SK-N-SH (cell line): ENCODE measurements around the gene CBR4. TPM values are rescaled to one million over a fixed set of nuclear protein-coding genes. Genes with fewer than 3 reads are reported as not detected.

Source experiments
- CTCF ChIA-PET: fragments of 300-600, 350-600 bp; formaldehyde crosslinking; extraction: SDS; loops from one replicate; lab custom pipeline; 2021; lab: Yijun Ruan, JAX
- POLR2A ChIA-PET: fragments of 350-600 bp; sonication (Branson Sonifier 250); formaldehyde crosslinking; extraction: SDS; loops from one replicate; lab custom pipeline; 2020; ENCODE audit warnings: antibody characterized with exemption, inconsistent platforms; lab: Yijun Ruan, JAX
- DNase-seq: peaks from one replicate; pipeline ENCODE4 v3.0.0; 2012
- H2AFZ ChIP-seq: fragments of 200-600 bp; sonication (generic); 2 replicates; pipeline ENCODE4 v1.8.1; 2016; ENCODE audit warnings: antibody characterized with exemption, mild to moderate bottlenecking, low read depth
- H3F3A ChIP-seq: fragments of 200-600 bp; sonication (generic); replicated peaks from 2 replicates; pipeline ENCODE3; 2016; ENCODE audit warnings: antibody characterized with exemption, mild to moderate bottlenecking; ENCODE audit not compliant: insufficient read depth
- H3K27ac ChIP-seq, 2 experiments: fragments of 200-500 bp in 1 of 2; fragments of 200-600 bp in 1 of 2; sonication (Bioruptor generic) in 1 of 2; sonication (generic), shearing (Covaris generic) in 1 of 2; 2 replicates each; pipeline versions ENCODE4 v1.5.1 to v1.6.1; 2014 to 2016; ENCODE audit warnings: low read depth in 2 of 2, inconsistent platforms in 1 of 2, low read length in 1 of 2, mild to moderate bottlenecking in 1 of 2, mixed read lengths in 1 of 2
- H3K27me3 ChIP-seq: fragments of 200-600 bp; sonication (generic), shearing (Covaris generic); 2 replicates; pipeline ENCODE4 v1.6.1; 2016; ENCODE audit warnings: mixed run types; ENCODE audit not compliant: insufficient read depth
- H3K36me3 ChIP-seq, 2 experiments: fragments of 200-500 bp in 1 of 2; fragments of 200-600 bp in 1 of 2; sonication (Bioruptor generic) in 1 of 2; sonication (generic) in 1 of 2; replicated peaks in 1 of 2; 2 replicates each; pipeline versions ENCODE3 to v1.5.1; 2014 to 2016; ENCODE audit warnings: low read length in 1 of 2, mild to moderate bottlenecking in 1 of 2; ENCODE audit not compliant: insufficient read depth in 2 of 2, control insufficient read depth in 1 of 2
- H3K4me1 ChIP-seq, 2 experiments: fragments of 200-500 bp in 1 of 2; fragments of 200-600 bp in 1 of 2; sonication (Bioruptor generic) in 1 of 2; sonication (generic), shearing (Covaris generic) in 1 of 2; 2 replicates each; pipeline versions ENCODE4 v1.5.1 to v1.6.1; 2014 to 2016; ENCODE audit warnings: low read depth in 1 of 2, low read length in 1 of 2, mixed run types in 1 of 2; ENCODE audit not compliant: insufficient read depth in 2 of 2, control insufficient read depth in 1 of 2
- H3K4me2 ChIP-seq: fragments of 200-600 bp; sonication (generic), shearing (Covaris generic); 2 replicates; pipeline ENCODE4 v1.6.1; 2017; ENCODE audit warnings: mixed run types
- H3K4me3 ChIP-seq, 2 experiments: fragments of 200-500 bp in 1 of 2; fragments of 200-600 bp in 1 of 2; sonication (Bioruptor generic) in 1 of 2; sonication (generic), shearing (Covaris generic) in 1 of 2; 2 replicates each; pipeline versions ENCODE4 v1.5.1 to v1.8.1; 2014 to 2016; ENCODE audit warnings: low read depth in 2 of 2, inconsistent platforms in 1 of 2, low read length in 1 of 2, mild to moderate bottlenecking in 1 of 2, mixed read lengths in 1 of 2, moderate library complexity in 1 of 2
- H3K79me2 ChIP-seq: fragments of 200-600 bp; sonication (generic); 2 replicates; pipeline ENCODE4 v1.8.1; 2017; ENCODE audit warnings: mild to moderate bottlenecking; ENCODE audit not compliant: insufficient read depth
- H3K9ac ChIP-seq: fragments of 200-600 bp; sonication (generic); 2 replicates; pipeline ENCODE4 v1.6.1; 2017; ENCODE audit warnings: mixed run types
- H3K9me2 ChIP-seq: fragments of 200-600 bp; sonication (generic); 2 replicates; pipeline ENCODE4 v1.6.1; 2017; ENCODE audit warnings: mixed run types
- H3K9me3 ChIP-seq: fragments of 200-600 bp; sonication (generic); 2 replicates; pipeline ENCODE4 v1.6.1; 2017; ENCODE audit warnings: mixed run types, mild to moderate bottlenecking, moderate library complexity
- H4K20me1 ChIP-seq: fragments of 200-600 bp; sonication (generic); 2 replicates; pipeline ENCODE4 v1.6.1; 2017; ENCODE audit warnings: mild to moderate bottlenecking, mixed run types; ENCODE audit not compliant: insufficient read depth
- ELF1 ChIP-seq: IDR thresholded peaks from 2 replicates; pipeline ENCODE4 v1.4.0; 2012
- EZH2phosphoT487 ChIP-seq: fragments of 200-600 bp; sonication (generic); IDR thresholded peaks from 2 replicates; pipeline ENCODE4 v1.6.1; 2017; ENCODE audit warnings: low read depth, mixed run types, mild to moderate bottlenecking, antibody characterized with exemption, moderate library complexity, borderline replicate concordance
- FOSL2 ChIP-seq: IDR thresholded peaks from 2 replicates; pipeline ENCODE4 v1.4.0; 2012; ENCODE audit warnings: low read depth, mild to moderate bottlenecking, moderate library complexity, borderline replicate concordance
- GATA2 ChIP-seq: sonication (generic); formaldehyde crosslinking; IDR thresholded peaks from 2 replicates; pipeline ENCODE4 v1.5.0; 2020; ENCODE audit warnings: mild to moderate bottlenecking, missing genetic modification reagents
- NRF1 ChIP-seq: IDR thresholded peaks from 2 replicates; pipeline ENCODE4 v1.6.1; 2012; ENCODE audit warnings: low read depth, mild to moderate bottlenecking, low read length
- POLR2AphosphoS5 ChIP-seq: IDR thresholded peaks from 2 replicates; pipeline ENCODE4 v1.6.1; 2012; ENCODE audit warnings: low read depth, low read length
- RAD21 ChIP-seq: IDR thresholded peaks from 2 replicates; pipeline ENCODE4 v1.6.1; 2012; ENCODE audit warnings: mild to moderate bottlenecking, low read length
- RCOR1 ChIP-seq: fragments of 150-350 bp; IDR thresholded peaks from 2 replicates; pipeline ENCODE4 v1.6.1; 2017; ENCODE audit warnings: antibody characterized with exemption, low read length
- REST ChIP-seq: IDR thresholded peaks from 2 replicates; pipeline ENCODE4 v1.6.1; 2012; ENCODE audit warnings: mild to moderate bottlenecking, low read depth, low read length, moderate library complexity
- RXRA ChIP-seq: IDR thresholded peaks from 2 replicates; pipeline ENCODE4 v1.4.0; 2012; ENCODE audit warnings: low read depth, mild to moderate bottlenecking, borderline replicate concordance
- SMC3 ChIP-seq: IDR thresholded peaks from 2 replicates; pipeline ENCODE4 v1.6.1; 2012; ENCODE audit warnings: low read depth, low read length, improper control_type of control experiment
- TEAD4 ChIP-seq: IDR thresholded peaks from 2 replicates; pipeline ENCODE4 v1.4.0; 2012; ENCODE audit warnings: mild to moderate bottlenecking, borderline replicate concordance; ENCODE audit not compliant: insufficient read depth
- USF1 ChIP-seq: IDR thresholded peaks from 2 replicates; pipeline ENCODE4 v1.4.0; 2012; ENCODE audit warnings: low read depth, borderline replicate concordance
- USF2 ChIP-seq: fragments of 150-350 bp; IDR thresholded peaks from 2 replicates; pipeline ENCODE4 v1.6.1; 2017; ENCODE audit warnings: antibody characterized with exemption, low read length, low read depth, borderline replicate concordance
- WGBS: methylation state at CpG from one replicate; pipeline ENCODE4 v1.1.6; 2017; ENCODE audit warnings: low lambda C conversion rate; 5-methylcytosine and 5-hydroxymethylcytosine counted together
- polyA plus RNA-seq, 3 experiments: library from polyadenylated mRNA; depleted of rRNA; stranded (reverse); fragments of >200 nt; gene quantifications; 2 replicates each; pipeline ENCODE4 v1.2.3, GENCODE V29; 2012

Gene CBR4
- polyA plus RNA-seq, 1 of the 3 experiments (the other 2 are of a cell fraction): 2.8 TPM

- no peak overlapping the region for H3K9ac ChIP-seq
- ChIA-PET POLR2A (no interaction called here), CTCF (no interaction called here)
- no peaks in the 10 kb centered on the region for H4K20me1 ChIP-seq
- no peaks in the 10 kb centered on the region for H3K79me2 ChIP-seq
- H3K36me3 ChIP-seq: no peaks in the 10 kb centered on the region
- no peak for DNase-seq
- no peak overlapping the region for H3K4me2 ChIP-seq
- H3K4me1 ChIP-seq: peaks cover 0 to 4% of the 10 kb centered on the region in 2 experiments; a peak in 1 of 4 replicates
- H3K9me3 ChIP-seq: no peaks in the 10 kb centered on the region
- no peaks in the 10 kb centered on the region for H3K9me2 ChIP-seq
- no peaks in the 10 kb centered on the region for H3K27me3 ChIP-seq
- H3K27ac ChIP-seq: no peak overlapping the region
- H3K4me3 ChIP-seq: no peak overlapping the region
- H3F3A ChIP-seq: no peaks in the 10 kb centered on the region
- no peak overlapping the region for H2AFZ ChIP-seq
- WGBS: 91% methylated on average over 6 of the region's 6 CpGs
- TF ChIP-seq FOSL2 (no peak), USF2 (no peak), GATA2 (CRISPR knock-in tag) (no peak), USF1 (no peak), ELF1 (no peak), POLR2AphosphoS5 (no peak), RAD21 (no peak)
Observed at GRCh38 chr4:169054879-169055278, 44.8 kb upstream of the CBR4 start.

- Histone ChIP-seq H2AFZ (no peak overlapping the region), H3K4me3 (no peak overlapping the region), H3K9me3 (no peaks in the 10 kb centered on the region), H4K20me1 (no peaks in the 10 kb centered on the region), H3K4me1 (no peaks in the 10 kb centered on the region), H3K79me2 (no peaks in the 10 kb centered on the region), H3K27me3 (no peaks in the 10 kb centered on the region), H3K9ac (no peak overlapping the region), H3K36me3 (no peaks in the 10 kb centered on the region), H3K4me2 (no peak overlapping the region), H3K27ac (no peak overlapping the region), H3F3A (no peaks in the 10 kb centered on the region), H3K9me2 (no peaks in the 10 kb centered on the region)
- CTCF ChIA-PET: no interaction called here
- POLR2A ChIA-PET: no interaction called here
- WGBS: 97% methylated on average over 6 of the region's 6 CpGs
- TF ChIP-seq REST: no peak
- no peak for TF ChIP-seq NRF1
- TF ChIP-seq EZH2phosphoT487: no peak
- no peak for TF ChIP-seq SMC3
- no peak for TF ChIP-seq RCOR1
- TF ChIP-seq RXRA: no peak
- no peak for TF ChIP-seq TEAD4
- no peak for TF ChIP-seq USF2
- DNase-seq: no peak
Observed at GRCh38 chr4:169052594-169052945, 42.5 kb upstream of the CBR4 start.
